GM19452 (cell line): ENCODE data around the gene USO1.
A peak's percentile ranks its signal among the peaks of the same experiment; 100 is the strongest.
"Not testable (repeated sequence)": the region's sequence is repeated elsewhere in the genome, so short reads cannot be mapped to it uniquely, and the experiment has no call there.

Experiments used
- ATAC-seq: cut with Tn5 transposase; IDR thresholded peaks from one replicate; pipeline ENCODE4 v1.9.1; 2021; ENCODE audit not compliant: unreplicated experiment

USO1 gene

DNA sequence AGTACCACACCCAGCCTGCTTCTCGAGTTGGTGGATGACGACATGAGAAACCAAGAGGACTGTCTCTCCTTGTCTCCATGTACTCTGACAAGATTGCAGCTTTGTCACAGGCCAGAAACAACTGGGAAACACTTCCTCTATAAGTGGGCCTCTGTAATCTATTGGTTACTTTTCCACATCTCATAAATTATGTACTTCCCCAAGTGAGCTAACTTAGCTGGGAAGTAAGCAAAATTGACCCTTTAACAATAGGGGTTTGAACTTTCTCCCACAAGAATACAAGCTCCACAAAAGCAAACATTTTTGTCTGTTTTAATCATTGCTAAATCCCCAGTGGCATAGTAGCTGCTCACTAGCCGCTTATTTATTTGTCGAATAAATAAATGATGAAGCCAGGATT is 14.1 kb upstream of the USO1 start:
- ATAC-seq, result no peak

DNA sequence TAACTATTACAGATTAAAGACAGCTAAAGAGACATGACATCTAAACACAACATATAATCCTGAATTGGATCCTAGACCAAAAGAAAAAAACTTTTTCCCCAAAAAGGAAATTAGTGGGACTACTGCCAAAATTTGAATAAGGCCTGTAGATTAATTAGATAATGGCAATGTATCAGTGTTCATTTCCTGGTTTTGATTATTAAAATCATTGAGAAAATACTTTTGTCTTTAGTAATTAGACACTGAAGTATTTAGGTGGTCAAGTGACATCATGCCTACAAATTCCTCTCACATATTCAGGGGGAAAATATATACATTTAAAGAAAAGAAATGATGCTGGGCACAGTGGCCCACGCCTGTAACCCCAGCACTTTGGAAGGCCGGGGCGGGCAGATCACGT is 10.4 kb upstream of the USO1 start:
- no peak for ATAC-seq

DNA sequence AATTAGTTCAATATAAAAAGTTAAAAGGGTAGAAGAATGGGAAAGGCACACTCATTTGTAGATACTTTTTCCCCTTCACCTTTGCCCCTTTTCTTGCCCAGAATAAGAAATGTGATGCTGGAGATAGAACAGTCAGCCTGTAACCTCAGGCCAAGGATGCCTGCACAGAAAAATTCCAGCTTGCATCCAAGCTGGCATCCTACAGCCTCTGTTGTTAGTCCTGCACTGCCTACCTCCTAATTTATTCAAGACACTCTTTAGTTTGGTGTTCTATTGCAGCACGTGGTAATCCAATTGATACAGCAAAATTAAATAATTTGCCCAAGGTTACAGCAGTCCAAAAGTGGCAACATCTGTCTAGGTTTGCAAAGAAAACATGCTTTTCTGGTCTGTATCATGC is 9.7 kb upstream of the USO1 start:
- ATAC-seq, result no peak

DNA sequence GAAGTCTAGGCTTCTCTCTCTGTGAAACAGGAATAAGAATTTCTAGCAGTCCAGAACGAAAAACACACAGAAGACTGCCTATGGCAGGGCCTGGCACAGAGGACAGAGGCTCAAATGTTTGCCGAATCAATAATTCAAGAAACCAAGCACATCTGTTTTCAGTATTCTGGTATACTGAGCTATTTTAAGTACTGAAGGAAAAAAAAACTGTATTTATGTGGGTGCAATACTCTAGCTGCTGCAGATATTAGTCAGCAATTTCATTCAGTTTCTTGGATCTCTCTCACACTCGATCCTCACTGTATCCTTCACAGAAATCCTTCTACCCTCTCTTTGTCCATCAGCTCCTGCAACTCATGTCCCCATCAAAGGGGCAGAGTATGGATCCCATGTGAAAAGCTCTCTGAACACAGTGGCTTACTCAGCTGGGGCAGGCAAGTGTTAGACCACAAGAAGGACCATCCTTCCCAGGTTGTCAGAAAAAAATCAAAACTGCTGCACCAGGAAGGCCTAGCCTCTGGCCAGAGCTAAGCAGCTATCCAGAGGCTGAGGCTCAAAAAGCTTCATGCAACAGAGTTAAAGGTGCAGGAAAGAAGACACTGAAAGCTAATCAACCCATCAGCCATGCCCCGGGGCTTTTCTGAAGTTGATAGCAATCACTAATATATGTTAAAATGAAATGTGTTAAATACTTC is 9.1 kb upstream of the USO1 start:
- ATAC-seq, result no peak

DNA sequence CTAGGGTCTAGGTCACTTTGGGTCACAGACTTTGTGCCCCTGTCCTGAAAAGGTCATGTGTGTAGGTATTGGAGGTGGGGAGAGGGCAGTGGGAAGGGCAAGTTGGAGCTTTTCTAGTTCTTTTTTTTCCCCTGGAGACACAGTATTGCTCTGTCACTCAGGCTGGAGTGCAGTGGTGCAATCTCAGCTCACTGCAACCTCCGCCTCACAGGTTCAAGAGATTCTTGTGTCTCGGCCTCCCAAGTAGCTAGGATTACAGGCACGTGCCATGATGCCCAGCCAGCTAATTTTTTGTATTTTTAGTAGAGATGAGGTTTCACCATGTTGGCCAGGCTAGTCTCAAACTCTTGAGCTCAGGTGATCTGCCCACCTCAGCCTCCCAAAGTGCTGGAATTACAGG is 8.3 kb upstream of the USO1 start:
- ATAC-seq, result not testable (repeated sequence)

DNA sequence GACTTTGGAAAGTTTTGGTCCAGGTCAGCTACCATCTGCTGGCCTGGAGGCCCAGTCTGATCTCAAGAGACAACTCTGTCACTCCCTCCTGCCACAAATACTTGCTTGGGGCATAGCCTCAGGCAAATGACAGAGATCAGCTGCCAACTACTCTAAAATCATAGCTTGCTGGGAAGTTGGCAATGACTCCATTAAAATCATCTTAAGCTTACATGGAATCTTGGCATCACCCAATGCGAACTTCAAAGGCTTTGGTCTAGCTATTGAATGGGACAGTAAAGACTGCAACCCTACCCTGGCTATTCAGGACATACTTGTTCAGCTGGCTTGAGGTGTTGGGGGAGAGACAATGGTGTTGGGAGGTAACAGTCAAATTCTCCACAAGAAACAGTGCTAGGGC is 7.0 kb upstream of the USO1 start:
- ATAC-seq, result no peak

DNA sequence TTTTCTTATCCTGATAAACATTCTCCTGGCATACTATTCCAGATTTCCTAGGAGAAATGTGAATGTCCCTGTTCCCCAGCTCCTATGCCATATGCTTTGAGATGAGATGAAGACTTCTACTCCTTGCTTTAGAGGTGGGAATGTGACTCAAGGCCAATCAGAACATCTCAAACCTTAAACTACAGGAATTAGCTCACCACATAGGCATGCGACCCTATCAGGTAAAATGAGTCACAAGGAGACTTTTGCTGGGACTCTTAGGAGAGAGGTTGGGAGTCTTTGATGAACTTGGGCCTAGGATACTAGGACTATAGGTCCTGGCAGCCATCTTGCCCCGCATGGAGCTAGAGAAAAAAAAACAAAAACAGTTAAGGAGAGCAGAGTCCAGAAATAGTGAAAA is 5.8 kb upstream of the USO1 start:
- ATAC-seq, result no peak

DNA sequence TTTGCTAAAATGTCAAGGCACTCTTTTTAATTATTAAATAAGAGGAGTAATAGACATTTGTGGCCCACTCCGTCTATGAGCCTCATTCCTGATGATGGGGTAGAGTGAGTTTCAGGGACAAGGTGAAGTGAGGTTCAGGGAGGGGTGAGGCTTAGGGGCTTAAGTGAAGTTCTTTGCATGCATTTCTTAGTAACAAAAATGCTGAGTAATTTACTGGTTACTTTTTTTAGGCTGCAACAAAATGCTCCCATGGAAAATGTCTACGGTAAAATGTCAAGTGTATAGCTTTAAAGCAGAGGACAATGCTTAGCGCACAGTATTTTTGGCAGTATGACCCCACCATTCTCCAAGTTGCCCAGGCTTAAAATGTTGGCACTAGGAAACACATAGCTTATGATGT is 2.0 kb upstream of the USO1 start:
- no peak for ATAC-seq

DNA sequence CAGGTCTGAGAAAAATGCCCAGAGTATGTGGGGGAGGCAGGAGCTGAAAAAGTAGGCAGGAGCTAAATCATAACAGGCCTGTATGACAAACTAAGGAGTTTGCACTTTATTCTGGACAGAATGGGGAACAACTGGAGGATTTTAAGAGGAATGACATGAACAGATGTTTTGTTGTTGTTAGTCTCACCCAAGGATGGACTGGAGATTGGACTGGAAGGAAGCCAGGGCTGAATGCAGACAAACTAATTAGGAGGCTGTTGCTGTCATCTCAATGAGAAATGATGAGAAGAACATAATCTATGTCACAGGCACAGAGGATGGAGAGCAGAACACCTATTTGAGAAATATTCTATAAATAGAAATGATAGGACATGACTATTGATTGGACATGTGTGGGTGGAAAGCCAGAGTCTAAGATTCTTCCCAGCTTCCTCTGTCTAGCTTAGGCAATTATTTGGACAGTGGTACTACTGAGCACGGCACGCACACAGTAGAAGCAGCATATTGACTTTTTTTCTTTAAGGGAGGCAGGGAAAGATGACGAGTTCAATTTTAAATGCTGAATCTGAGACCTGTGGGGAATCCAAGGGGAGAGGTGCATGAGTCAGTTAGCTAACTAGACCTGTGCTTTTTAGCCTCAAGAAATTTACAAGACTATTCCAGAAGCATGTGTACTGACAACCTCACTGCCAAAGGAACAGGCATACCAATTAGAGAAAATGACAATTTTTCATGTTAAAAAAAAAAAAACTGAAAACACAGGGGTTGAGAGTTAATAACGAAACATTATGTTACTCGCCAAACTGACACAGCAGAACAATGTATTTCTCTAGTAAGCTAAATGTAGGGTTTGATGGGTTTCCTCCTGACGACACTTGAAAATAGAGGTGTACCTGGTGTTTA is 963 bp upstream of the USO1 start:
- no peak for ATAC-seq

DNA sequence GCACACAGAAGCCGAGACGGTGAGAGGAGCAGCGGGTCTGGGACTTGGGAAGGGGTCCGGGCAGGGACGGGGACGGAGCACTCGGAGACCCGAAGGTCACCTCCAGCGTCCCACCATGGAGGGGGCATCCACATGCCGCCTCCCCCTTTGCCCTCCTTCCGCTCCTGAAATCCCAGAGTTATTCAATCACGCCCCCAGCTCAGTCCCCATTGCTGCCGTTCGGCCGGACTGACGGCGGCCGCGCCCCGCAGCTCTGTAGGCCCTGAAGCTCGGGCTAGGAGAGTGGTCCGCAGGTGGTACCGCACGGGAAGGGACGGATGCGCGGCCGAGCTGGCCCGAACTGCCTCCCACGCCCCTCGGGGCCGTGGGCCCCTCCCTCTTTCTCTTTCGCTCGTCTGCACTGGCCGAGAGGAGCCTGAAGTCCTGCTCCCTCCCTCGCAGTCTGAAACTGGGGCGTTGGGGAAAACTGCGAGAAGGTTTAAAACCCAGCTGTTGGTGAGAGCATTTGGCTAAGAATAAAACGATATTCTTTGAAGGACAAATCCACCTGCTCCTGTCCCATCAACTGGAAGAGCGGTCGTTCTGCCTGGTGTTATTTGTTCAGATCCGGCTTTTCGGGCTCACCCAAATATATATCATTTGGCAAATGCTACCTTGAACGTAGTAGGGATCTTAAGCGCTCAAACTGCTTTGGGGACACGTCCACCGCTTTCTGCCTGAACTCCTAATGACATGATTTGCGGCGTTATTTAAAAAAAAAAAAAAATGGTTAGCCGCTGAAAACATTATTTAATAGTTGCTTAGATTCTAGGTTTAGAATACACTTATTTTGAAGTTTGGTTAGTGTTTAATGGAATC is 719 bp downstream of the USO1 start:
- peak; percentile 49 for ATAC-seq

DNA sequence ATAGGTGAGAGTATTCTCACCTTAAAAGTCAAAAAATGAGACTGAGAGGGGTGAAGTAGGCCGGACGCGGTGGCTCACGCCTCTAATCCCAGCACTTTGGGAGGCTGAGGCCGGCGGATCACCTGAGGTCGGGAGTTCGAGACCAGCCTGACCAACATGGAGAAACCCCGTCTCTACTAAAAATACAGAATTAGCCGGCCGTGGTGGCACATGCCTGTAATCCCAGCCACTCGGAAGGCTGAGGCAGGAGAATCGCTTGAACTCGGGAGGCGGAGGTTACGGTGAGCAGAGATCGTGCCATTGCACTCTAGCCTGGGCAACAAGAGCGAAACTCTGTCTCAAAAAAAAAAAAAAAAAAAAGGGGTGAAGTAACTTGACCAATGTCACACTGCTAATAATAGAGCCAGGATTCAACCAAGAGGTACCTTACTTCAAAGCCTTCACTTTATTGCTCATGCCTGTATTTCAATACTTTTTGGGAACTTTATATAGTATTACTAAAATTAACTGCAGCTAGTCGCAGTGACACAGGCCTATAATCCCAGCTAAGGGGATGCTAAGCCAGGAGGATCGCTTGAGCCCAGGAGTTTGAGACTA is 1.7 kb downstream of the USO1 start:
- ATAC-seq, result not testable (repeated sequence)

DNA sequence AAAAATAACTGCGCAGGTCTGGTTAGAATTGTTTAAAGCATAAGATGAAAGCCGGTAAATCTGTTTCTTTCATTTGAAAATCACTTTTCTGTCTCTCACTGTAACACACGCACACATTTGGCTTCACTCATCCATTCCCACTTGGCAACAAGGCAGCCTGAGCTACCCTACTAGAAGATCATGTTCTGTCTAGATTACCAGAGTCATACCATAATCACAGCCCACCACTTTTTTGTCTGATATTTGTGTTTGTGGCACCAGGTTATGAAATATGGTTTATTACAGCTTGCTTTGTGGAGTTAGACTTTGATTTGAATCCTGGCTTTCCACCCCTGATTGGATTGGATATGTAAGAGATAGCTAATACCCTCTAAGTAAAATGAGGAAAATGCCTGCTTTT is 2.2 kb downstream of the USO1 start:
- ATAC-seq, result no peak

DNA sequence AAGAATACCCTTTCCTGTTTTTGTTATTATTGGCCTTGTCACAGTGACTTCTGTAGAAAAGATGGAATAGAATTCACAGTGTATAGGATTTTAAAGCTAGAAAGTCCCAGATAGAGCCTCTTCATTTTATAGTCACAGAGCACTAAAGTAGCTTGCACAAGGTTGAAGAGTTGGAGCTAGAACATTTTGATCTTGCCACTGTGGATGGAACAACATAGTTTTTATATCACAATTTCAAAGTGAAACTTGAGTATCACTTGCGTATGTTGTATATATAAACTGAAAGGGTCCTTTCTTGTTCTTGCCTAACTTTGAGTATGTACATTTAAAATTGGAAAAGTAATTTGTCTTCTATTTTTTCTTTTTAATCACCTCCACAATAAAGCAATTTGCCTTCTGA is 2.7 kb downstream of the USO1 start:
- ATAC-seq, result no peak

DNA sequence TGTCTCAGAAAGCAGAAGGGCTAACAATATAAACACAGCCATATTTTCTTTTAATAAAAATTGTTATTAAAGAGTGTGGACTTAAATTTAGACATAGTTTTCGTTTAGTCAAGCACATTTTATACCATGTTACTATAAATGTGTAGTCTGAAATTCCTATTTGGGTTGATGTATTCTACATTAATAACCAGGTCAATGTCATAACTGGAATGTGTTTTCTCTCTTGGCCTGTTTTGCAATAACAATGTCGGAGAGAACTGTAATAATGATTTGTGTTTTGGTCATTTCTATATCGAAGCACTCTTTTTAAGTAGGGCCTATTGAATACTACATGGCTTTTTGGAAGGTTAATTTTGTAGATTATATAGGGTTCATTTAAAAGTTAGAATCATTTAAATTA is 5.5 kb downstream of the USO1 start:
- ATAC-seq, result no peak

DNA sequence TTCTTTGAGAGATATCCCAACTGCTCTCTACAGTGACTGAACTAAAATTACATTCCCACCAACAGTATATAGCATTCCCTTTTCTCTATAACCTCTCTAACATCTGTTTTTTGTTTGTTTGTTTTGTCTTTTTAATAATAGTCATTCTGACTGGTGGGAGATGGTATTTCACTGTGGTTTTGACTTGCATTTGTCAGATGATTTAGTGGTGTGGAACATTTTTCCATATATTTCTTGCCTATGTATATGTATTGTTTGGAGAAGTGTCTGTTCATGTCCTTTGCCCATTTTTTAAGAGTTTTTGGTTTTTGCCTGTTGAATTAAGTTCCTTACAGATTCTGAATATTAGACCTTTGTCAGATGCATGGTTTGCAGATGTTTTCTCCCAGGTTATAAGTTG is 9.0 kb downstream of the USO1 start:
- no peak for ATAC-seq

DNA sequence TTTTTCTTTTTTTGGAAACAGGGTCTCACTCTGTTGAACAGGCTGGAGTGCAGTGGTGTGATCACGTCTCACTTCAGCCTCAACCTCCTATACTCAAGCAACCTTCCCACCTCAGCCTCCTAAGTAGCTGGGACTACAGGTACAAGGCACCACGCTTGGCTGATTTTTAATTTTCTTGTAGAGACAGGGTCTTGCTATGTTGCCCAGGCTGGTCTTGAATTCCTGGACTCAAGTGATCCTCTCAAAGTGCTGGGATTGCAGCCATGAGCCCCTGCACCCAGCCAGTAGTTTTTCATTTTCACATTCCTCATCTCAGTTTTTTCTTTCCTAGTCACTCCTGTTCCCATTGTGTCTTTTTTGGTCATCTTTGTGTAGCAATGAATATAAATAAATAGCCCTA is 11.1 kb downstream of the USO1 start:
- no peak for ATAC-seq

DNA sequence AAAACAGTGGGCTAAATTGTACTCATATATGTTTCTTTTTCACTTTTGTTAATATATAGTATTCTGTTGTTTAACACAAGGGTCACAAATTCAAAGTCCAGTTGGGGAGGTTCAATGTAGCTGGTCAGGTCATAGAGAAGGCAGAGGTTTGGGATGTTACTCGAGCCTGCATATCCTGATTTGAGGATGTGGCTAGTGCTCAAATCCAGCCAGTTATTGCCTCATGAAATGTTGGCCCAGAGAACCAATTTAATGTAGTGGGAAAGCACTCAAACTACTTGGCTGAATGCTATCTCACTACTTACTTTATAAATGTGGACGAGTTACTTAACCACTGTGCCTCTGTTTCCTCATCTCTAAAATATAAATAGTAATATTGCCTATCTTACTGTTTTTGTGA is 12.5 kb downstream of the USO1 start:
- ATAC-seq, result no peak

DNA sequence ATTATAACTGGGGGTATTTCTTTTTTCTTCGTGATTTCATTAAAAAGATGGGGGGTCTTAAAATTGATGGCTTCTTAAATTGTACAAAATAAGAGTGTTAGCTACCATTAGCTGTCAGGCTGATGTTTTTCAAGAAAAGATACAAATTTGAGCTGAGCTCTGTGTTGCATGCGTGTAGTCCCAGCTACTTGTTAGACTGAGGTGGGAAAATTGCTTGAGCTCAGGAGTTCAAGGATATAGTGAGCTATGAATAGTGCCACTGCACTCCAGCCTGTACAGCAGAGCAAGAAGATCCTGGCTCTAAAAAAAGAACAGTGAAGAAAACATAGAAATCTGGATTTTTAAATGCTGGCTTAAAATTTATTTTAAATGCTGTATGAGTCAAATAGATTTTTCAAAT is 13.0 kb downstream of the USO1 start:
- ATAC-seq, result no peak

DNA sequence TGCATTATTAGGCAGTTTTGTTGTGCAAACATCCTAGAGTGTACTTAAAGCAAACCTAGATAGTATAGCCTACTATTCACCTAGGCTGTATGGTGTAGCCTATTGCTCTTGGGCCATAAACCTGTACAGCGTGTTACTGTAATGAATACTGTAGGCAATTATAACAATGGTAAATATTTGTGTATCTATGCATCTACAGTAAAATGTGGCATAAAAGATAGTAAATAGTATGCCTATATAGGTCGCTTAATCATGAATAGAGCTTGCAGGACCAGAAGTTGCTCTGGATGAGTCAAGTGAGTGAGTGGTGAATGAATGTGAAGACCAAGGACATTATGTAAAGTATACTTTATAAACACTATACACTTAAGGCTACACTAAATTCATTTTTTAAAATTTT is 16.6 kb downstream of the USO1 start:
- ATAC-seq, result no peak

DNA sequence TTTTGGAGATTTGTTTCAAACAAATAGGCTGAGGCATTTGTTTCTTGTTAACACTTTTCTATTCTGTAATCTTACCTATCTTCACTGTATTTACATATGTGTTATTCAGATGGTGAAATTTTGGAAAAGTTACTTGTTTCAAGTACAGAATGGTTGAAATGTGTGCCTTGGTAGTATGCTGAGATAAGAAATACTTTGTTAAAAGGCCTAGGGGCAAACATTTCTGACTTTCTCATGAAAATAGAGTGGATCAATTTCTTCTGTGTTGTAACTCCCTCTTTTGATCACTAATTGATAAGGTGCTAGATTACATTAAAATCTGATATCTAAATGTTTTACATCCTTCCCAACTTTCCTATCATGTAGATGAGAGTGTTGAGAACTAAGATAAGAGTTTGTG is 18.1 kb downstream of the USO1 start:
- ATAC-seq, result no peak

DNA sequence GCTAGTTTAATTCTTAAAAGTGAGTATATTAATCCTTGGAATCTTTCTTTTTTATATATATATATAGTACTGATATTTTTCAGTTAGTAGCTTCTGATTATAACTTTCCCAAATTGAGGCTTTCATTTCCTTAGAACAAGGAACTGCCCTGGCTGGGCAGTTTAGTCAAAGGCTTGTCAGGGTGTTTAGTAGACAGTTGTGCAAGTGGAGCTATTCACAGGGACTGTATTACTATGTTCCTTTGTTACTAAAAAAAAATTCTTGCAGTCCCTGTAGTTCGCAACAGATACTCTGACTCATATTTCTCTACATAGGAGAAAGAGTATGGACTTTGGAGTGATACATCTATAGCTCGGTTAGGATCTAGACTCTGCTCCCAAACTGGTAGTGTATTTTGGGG is 20.8 kb downstream of the USO1 start:
- no peak for ATAC-seq
